VCaP (cell line): ENCODE results near the gene GRAMD1A.

Source experiments
- H3K27ac ChIP-seq: fragments of 450-650 bp; 2 replicates; pipeline ENCODE4 v1.5.1; 2017
- TF ChIP-seq, protein P1 (sequence below): fragments of 450-650 bp; conservative IDR thresholded peaks from 2 replicates; pipeline ENCODE4 v1.5.1; 2017; ENCODE audit warnings: mild to moderate bottlenecking, moderate library complexity

GRAMD1A gene

DNA sequence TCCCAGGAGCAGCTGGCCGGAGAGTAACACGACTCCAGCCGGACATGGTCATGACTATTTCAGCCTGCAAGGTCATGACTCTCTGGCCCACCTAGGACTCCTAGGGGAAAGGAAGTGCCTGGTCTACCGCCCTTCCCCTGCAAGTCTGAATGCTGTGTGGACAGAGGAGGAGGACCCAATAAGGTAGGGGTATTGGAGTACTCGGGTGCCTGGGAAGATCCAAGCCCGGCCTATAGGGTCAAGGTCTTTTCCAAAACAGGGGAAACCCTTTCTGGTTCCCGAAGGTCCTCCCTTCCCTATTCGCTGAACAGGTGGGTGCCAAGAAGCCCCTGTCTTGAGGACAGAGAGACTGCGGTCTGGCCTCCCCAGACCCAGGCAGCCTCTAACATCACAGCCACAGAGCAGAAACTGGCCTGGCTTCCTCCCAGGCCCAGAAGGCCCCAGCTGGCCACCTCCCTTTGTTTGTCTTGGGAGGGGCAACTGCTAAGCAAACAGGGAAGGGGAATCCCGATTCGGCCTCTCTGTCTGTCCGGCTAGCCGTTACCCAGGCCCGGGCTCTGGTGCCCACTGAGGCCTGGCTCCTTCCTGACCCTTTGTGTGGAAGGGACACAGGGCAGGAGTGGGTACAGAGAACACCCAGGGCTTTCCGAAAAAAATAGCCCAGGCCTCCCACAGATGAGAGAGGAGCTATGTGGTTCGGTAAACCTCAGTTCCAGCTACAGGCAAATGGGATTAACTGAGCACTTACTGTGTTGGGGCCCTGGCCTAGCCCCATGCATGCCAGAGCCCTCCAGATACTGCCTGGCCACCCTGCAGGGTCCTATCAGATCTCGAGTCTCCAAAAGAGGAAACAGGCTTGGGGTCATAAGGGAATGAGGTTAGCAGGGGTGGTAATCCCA lies 5.2 kb upstream of the GRAMD1A start:
- H3K27ac ChIP-seq: peak overlapping the region; percentile 89
- TF ChIP-seq, protein P1, sequence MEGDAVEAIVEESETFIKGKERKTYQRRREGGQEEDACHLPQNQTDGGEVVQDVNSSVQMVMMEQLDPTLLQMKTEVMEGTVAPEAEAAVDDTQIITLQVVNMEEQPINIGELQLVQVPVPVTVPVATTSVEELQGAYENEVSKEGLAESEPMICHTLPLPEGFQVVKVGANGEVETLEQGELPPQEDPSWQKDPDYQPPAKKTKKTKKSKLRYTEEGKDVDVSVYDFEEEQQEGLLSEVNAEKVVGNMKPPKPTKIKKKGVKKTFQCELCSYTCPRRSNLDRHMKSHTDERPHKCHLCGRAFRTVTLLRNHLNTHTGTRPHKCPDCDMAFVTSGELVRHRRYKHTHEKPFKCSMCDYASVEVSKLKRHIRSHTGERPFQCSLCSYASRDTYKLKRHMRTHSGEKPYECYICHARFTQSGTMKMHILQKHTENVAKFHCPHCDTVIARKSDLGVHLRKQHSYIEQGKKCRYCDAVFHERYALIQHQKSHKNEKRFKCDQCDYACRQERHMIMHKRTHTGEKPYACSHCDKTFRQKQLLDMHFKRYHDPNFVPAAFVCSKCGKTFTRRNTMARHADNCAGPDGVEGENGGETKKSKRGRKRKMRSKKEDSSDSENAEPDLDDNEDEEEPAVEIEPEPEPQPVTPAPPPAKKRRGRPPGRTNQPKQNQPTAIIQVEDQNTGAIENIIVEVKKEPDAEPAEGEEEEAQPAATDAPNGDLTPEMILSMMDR: no peak

GRCh38 chr19:34995551-34995950 lies 4.6 kb upstream of the GRAMD1A start:
- H3K27ac ChIP-seq: peak overlapping the region; percentile 89
- TF ChIP-seq, protein P1: no peak

- peak overlapping the region; percentile 89; the same call in 1 of the 2 replicates for H3K27ac ChIP-seq
- TF ChIP-seq, protein P1: no peak
These were observed 3.0 kb upstream of the GRAMD1A start for GRCh38 chr19:34997071-34997617.

GRCh38 chr19:34998224-34998623 lies 1.9 kb upstream of the GRAMD1A start:
- H3K27ac ChIP-seq: peak overlapping the region; percentile 93; the same call in 1 of the 2 replicates

DNA sequence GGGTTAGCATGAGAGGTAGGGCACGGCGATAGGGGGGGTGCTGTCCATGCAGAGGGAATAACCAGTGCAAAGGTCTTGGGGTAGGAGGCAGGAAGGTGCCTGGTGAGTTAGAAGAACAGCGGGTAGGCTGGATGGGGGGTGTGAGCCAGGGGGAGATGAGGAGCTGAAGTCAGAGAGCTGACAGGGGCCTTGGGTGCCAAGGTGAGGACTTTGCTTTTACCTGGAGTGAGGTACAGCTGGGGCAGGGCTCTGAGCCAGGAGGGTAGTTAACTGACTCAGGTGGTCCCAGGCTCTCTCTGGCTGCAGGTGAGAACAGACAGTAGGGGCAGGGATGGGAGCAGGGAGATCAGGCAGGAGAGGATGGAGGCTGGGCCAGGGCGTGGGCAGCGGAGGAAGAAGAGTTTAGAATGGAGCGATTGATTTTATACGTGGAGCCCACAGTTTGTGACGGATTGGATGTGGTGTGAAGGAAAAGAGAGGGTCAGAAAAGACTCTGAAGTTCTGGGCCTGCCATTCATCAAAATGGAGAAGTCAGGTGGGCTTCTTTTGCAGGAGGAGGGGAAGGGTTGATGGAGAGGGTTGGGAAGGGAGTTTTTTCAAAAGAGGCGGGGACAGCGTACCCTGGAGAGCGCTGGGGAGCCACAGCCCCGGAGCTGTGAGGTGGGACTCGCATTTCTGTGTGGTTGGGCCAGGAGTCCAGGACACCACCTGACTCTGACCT lies 1.2 kb upstream of the GRAMD1A start:
- peak overlapping the region; percentile 93 for H3K27ac ChIP-seq
- TF ChIP-seq, protein P1: no peak

GRCh38 chr19:35000338-35000646 lies 169 bp downstream of the GRAMD1A start:
- TF ChIP-seq, protein P1: no peak
- H3K27ac ChIP-seq: peak overlapping the region; percentile 93

GRCh38 chr19:35000647-35001501 lies 751 bp downstream of the GRAMD1A start:
- TF ChIP-seq, protein P1: no peak
- H3K27ac ChIP-seq: peak overlapping the region; percentile 93
